PC-3 (cell line): ENCODE measurements around the gene KRTAP19-1.

ENCODE experiments used
- EZH2 ChIP-seq: fragments of 300-600 bp; sonication (generic); IDR thresholded peaks from one replicate; pipeline ENCODE4 v1.6.1; 2017; ENCODE audit warnings: antibody characterized with exemption, mild to moderate bottlenecking, low read length; ENCODE audit not compliant: unreplicated experiment
- EZH2phosphoT487 ChIP-seq: fragments of 300-600 bp; sonication (generic); IDR thresholded peaks from 2 replicates; pipeline ENCODE4 v1.6.1; 2018; ENCODE audit warnings: mild to moderate bottlenecking, antibody characterized with exemption, low read length, borderline replicate concordance
- TF ChIP-seq, protein P1 (sequence below): fragments of 300-600 bp; sonication (generic); conservative IDR thresholded peaks from 2 replicates; pipeline ENCODE4 v1.5.1; 2017; ENCODE audit warnings: antibody characterized with exemption, low read depth, mild to moderate bottlenecking, low read length

DNA sequence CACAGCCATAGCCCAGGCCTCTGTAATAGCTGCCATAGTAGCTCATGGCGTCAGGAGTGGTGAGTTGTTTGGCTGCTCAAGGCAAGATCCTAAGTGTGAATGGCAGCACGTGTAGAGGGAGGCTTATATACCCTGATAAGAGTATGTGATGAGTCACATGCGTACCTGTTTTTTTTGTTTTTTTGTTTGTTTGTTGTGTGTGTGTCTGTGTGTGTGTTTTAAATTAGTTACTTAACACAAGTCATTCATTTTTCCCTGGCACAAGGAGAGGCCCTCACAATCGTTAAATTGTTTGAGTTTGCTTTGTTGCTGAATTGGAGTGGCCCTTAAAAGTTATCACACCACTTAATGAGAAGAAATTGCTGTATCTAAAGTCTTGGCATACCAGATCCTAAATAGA, 16.9 kb upstream of the KRTAP19-1 start, which contains the start of gene KRTAP19-4:
- TF ChIP-seq, protein P1, sequence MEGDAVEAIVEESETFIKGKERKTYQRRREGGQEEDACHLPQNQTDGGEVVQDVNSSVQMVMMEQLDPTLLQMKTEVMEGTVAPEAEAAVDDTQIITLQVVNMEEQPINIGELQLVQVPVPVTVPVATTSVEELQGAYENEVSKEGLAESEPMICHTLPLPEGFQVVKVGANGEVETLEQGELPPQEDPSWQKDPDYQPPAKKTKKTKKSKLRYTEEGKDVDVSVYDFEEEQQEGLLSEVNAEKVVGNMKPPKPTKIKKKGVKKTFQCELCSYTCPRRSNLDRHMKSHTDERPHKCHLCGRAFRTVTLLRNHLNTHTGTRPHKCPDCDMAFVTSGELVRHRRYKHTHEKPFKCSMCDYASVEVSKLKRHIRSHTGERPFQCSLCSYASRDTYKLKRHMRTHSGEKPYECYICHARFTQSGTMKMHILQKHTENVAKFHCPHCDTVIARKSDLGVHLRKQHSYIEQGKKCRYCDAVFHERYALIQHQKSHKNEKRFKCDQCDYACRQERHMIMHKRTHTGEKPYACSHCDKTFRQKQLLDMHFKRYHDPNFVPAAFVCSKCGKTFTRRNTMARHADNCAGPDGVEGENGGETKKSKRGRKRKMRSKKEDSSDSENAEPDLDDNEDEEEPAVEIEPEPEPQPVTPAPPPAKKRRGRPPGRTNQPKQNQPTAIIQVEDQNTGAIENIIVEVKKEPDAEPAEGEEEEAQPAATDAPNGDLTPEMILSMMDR, result no peak
- TF ChIP-seq EZH2 (no peak), EZH2phosphoT487 (no peak)
